HepG2 (cell line): ENCODE data around the gene PLPP3. TPM values are rescaled to one million over a fixed set of nuclear protein-coding genes. Genes with fewer than 3 reads are reported as not detected.

Experiments used
- CCDC6 ChIP-seq: sonication (generic); formaldehyde crosslinking; IDR thresholded peaks from 2 replicates; pipeline ENCODE4 v1.8.1; 2022; ENCODE audit warnings: mild to moderate bottlenecking, missing genetic modification reagents, moderate library complexity
- DMAP1 ChIP-seq: IDR thresholded peaks from 2 replicates; pipeline ENCODE4 v1.6.1; 2016
- EZH2 ChIP-seq: conservative IDR thresholded peaks from 2 replicates; pipeline ENCODE4 v1.6.1; 2012; ENCODE audit warnings: mild to moderate bottlenecking, low read depth, low read length, moderate library complexity
- MTF2 ChIP-seq: sonication (generic); formaldehyde crosslinking; IDR thresholded peaks from 2 replicates; pipeline ENCODE4 v1.5.0; 2020; ENCODE audit warnings: missing genetic modification reagents, borderline replicate concordance
- NCOR1 ChIP-seq: fragments of 200-600 bp; sonication (generic); IDR thresholded peaks from 2 replicates; pipeline ENCODE4 v1.7.0; 2017; ENCODE audit warnings: antibody characterized with exemption, low read length, borderline replicate concordance
- NR0B2 ChIP-seq: sonication (generic); formaldehyde crosslinking; IDR thresholded peaks from 2 replicates; pipeline ENCODE4 v1.4.0; 2020; ENCODE audit warnings: mild to moderate bottlenecking, missing genetic modification reagents
- PLRG1 ChIP-seq: fragments of 450-650 bp; conservative IDR thresholded peaks from 2 replicates; pipeline ENCODE4 v1.6.1; 2016
- PPARG ChIP-seq: conservative IDR thresholded peaks from 2 replicates; pipeline ENCODE4 v1.6.1; 2016; ENCODE audit warnings: missing biosample characterization, missing genetic modification reagents
- PRDM15 ChIP-seq: sonication (generic); formaldehyde crosslinking; IDR thresholded peaks from 2 replicates; pipeline ENCODE4 v1.4.0; 2020; ENCODE audit warnings: missing genetic modification reagents
- RFX3 ChIP-seq: IDR thresholded peaks from 2 replicates; pipeline ENCODE4 v1.6.1; 2016; ENCODE audit warnings: missing biosample characterization, missing genetic modification reagents
- SRSF9 ChIP-seq: fragments of 200-400 bp; formaldehyde crosslinking; IDR thresholded peaks from 2 replicates; pipeline ENCODE4 v1.6.1; 2018; ENCODE audit warnings: borderline replicate concordance, mild to moderate bottlenecking, low read depth, low read length; ENCODE audit not compliant: insufficient read depth, poor library complexity, severe bottlenecking
- TBX3 ChIP-seq: fragments of 450-650 bp; IDR thresholded peaks from 2 replicates; pipeline ENCODE4 v1.6.1; 2017; ENCODE audit warnings: antibody characterized with exemption, mild to moderate bottlenecking, inconsistent platforms, borderline replicate concordance
- ZBTB44 ChIP-seq: sonication (generic); formaldehyde crosslinking; IDR thresholded peaks from 2 replicates; pipeline ENCODE4 v1.4.0; 2020; ENCODE audit warnings: missing genetic modification reagents
- ZIK1 ChIP-seq: sonication (generic); formaldehyde crosslinking; IDR thresholded peaks from 2 replicates; pipeline ENCODE4 v1.5.0; 2020; ENCODE audit warnings: mild to moderate bottlenecking, low read depth, missing genetic modification reagents, borderline replicate concordance
- ZNF350 ChIP-seq: sonication (generic); formaldehyde crosslinking; IDR thresholded peaks from 2 replicates; pipeline ENCODE4 v1.4.0; 2020; ENCODE audit warnings: mild to moderate bottlenecking, low read depth, missing genetic modification reagents, borderline replicate concordance
- ZNF598 ChIP-seq: sonication (generic); formaldehyde crosslinking; IDR thresholded peaks from 2 replicates; pipeline ENCODE4 v1.5.1; 2020; ENCODE audit warnings: mild to moderate bottlenecking, missing genetic modification reagents, borderline replicate concordance
- ZNF652 ChIP-seq: IDR thresholded peaks from 2 replicates; pipeline ENCODE4 v1.6.1; 2016; ENCODE audit warnings: low read depth, borderline replicate concordance
- ZNF710 ChIP-seq: sonication (generic); formaldehyde crosslinking; IDR thresholded peaks from 2 replicates; pipeline ENCODE4 v1.5.0; 2020; ENCODE audit warnings: mild to moderate bottlenecking, missing genetic modification reagents, borderline replicate concordance
- polyA plus RNA-seq, 8 experiments: library from polyadenylated mRNA; depleted of rRNA in 3 of 8; stranded (reverse) in 7 of 8; unstranded in 1 of 8; fragments of >200 nt; fragmentation: Illumina TruSeq in 4 of 8; extraction: Trizol in 4 of 8; gene quantifications; 2 replicates each; pipeline versions ENCODE4 v1.2.1 to v1.2.3, GENCODE V29; 2011 to 2016; ENCODE audit warnings: low read depth in 4 of 8, missing spikeins in 1 of 8, mixed read lengths in 1 of 8; ENCODE audit not compliant: insufficient read depth in 1 of 8
- total RNA-seq, 5 experiments: library from RNA; depleted of rRNA; stranded (reverse); fragments of >200 nt; fragmentation: Illumina TruSeq; extraction: Trizol; gene quantifications; 2 replicates each; pipeline ENCODE4 v1.2.3, GENCODE V29; 2016; ENCODE audit warnings: low read depth in 1 of 5

PLPP3 gene
- total and polyA plus RNA-seq, 2 of the 13 experiments (the other 11 are each of a cell fraction or from before 2014, with no cell fraction given), result 49.7 to 65.8 TPM

- TF ChIP-seq ZBTB44 (CRISPR knock-in tag), result no peak
- no peak for TF ChIP-seq PRDM15
- TF ChIP-seq MTF2 (CRISPR knock-in tag), result 0 out of 2 replicates have a peak, but pooled peaks have one; percentile 84
- no peak for TF ChIP-seq EZH2
- no peak; the same call in 1 of the 2 replicates for TF ChIP-seq CCDC6 (CRISPR knock-in tag)
- no peak for TF ChIP-seq NR0B2 (CRISPR knock-in tag)
- TF ChIP-seq PLRG1, result no peak
- no peak for TF ChIP-seq RFX3
- no peak for TF ChIP-seq ZIK1 (CRISPR knock-in tag)
- TF ChIP-seq ZNF598 (CRISPR knock-in tag), result no peak
- TF ChIP-seq DMAP1 (CRISPR knock-in tag), result peak; percentile 59; the same call in 1 of the 2 replicates
- no peak; the same call in 1 of the 2 replicates for TF ChIP-seq NCOR1
- no peak; the same call in 1 of the 2 replicates for TF ChIP-seq ZNF710 (CRISPR knock-in tag)
- no peak for TF ChIP-seq TBX3
- no peak for TF ChIP-seq ZNF350 (CRISPR knock-in tag)
- TF ChIP-seq PPARG, result no peak
- no peak for TF ChIP-seq SRSF9
- TF ChIP-seq ZNF652 (CRISPR knock-in tag), result no peak
These were observed at the start of gene PLPP3 (continued) for GRCh38 chr1:56578963-56579875.
